Activated naive CD4-positive, alpha-beta T cell treated with anti-CD3 and anti-CD28 coated beads for 36 hours (primary cell): ENCODE results near the gene DIO3. TPM values are rescaled to one million over a fixed set of nuclear protein-coding genes. Genes with fewer than 3 reads are reported as not detected.

Experiments
- CTCF ChIA-PET: fragments of 350-600 bp; sonication (Branson Sonifier 250); formaldehyde crosslinking; loops from one replicate; lab custom pipeline; 2021; ENCODE audit warnings: antibody characterized with exemption; lab: Charles Lee
- DNase-seq: peaks from one replicate; pipeline ENCODE4 v3.0.0-alpha.2; 2020
- H3K27ac Mint-ChIP-seq: one replicate; pipeline ENCODE4 v1.8.0; 2021; ENCODE audit warnings: mild to moderate bottlenecking, mixed read lengths
- H3K27me3 Mint-ChIP-seq: one replicate; pipeline ENCODE4 v1.8.0; 2021; ENCODE audit warnings: low read depth, mixed read lengths
- H3K36me3 Mint-ChIP-seq: one replicate; pipeline ENCODE4 v1.8.0; 2021; ENCODE audit warnings: low read depth, mixed read lengths
- H3K4me1 Mint-ChIP-seq: one replicate; pipeline ENCODE4 v1.8.0; 2021; ENCODE audit warnings: low read depth, mixed read lengths
- H3K4me3 Mint-ChIP-seq: one replicate; pipeline ENCODE4 v1.8.0; 2021; ENCODE audit warnings: mild to moderate bottlenecking, moderate library complexity, mixed read lengths
- H3K9me3 Mint-ChIP-seq: one replicate; pipeline ENCODE4 v1.8.0; 2021; ENCODE audit warnings: mixed read lengths
- intact Hi-C: fragments of 100-400 bp; cut with micrococcal nuclease; formaldehyde crosslinking; loops from one replicate; pipeline ENCODE4 v1.15.1; 2023
- total RNA-seq, 2 experiments: library from RNA; stranded (reverse); gene quantifications; one replicate each; pipeline ENCODE4 v1.2.3, GENCODE V29; 2021

DIO3 gene
- total RNA-seq: not detected

DNA sequence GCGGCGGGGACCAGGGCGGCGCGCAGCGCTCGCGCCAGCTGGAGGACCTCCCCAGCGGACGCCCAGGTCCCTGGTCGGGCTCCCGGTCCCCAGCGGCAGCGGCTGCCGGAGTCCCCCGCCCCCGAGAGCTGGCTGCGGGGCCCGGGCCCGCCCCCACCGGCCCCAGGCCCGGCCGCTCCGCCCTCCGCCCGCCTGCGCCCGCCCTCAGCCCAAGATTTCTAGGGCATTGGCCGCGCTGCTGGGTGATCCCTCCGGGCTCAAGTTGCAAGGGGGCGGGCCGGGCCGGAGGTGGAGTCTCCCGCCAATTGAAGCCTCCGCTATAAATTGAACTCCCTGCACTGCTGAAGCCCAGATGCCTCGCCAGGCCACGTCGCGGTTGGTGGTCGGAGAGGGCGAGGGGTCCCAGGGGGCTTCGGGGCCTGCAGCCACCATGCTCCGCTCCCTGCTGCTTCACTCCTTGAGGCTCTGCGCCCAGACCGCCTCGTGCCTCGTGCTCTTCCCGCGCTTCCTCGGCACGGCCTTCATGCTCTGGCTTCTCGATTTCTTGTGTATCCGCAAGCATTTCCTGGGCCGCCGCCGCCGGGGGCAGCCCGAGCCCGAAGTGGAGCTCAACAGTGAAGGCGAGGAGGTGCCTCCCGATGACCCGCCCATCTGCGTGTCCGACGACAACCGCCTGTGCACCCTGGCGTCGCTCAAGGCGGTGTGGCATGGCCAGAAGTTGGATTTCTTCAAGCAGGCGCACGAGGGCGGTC, at the start of gene DIO3:
TSS of gene DIO3 (plus strand) at position 351 of the 752 bp plus-strand sequence.
- CTCF ChIA-PET: no interaction called here
- peaks cover 4% of the 10 kb centered on the region for H3K9me3 Mint-ChIP-seq
- peaks cover 3% of the 10 kb centered on the region for H3K36me3 Mint-ChIP-seq
- no peak for DNase-seq
- H3K27ac Mint-ChIP-seq: no peak within 1 kb of the TSS
- peaks cover 54% of the 10 kb centered on the region for H3K27me3 Mint-ChIP-seq
- H3K4me3 Mint-ChIP-seq: no peak within 1 kb of the TSS
- H3K4me1 Mint-ChIP-seq: peaks cover 12% of the 10 kb centered on the region
- intact Hi-C loops: no loop called here

DNA sequence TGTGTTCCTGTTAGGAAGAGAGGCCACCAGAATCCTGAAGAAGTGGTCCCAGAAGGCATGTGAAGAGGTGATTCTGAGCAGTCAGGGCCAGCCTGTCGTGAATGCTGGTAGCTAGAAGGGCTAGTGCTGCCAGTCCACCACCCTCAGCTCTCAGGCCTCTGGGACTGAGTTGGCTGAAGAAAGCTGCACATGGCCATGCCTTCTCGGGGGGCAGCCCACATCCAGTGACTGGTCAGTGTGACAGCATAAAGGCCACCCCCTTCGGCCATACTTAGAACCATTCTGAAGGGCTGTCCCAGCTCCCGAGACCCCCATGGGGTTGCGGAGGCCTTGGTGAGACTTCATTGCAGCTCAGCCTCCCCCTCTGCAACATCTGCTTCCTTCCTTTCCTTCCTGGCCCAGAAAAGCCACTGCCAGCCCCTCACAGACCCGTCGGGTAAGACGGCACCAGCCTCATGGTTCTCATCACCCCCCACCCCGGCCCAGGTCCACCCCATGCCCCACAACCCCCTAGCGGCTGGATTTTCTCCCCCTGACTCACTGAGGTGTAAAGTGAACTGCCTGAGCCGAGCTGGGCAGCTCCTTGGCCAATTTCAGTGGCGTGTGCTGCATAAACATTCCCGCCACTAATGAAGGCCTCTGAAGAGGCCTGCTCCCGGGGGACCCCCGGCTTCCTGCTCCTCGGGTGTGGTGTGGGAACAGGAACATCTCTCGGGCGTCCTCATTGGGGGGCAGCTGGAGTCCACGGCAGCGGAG, 49.5 kb upstream of the DIO3 start:
- intact Hi-C loops: no loop called here
- no peaks in the 10 kb centered on the region for H3K36me3 Mint-ChIP-seq
- no peak overlapping the region for H3K27ac Mint-ChIP-seq
- peaks cover 8% of the 10 kb centered on the region for H3K9me3 Mint-ChIP-seq
- H3K27me3 Mint-ChIP-seq: no peaks in the 10 kb centered on the region
- no peak for DNase-seq
- no peaks in the 10 kb centered on the region for H3K4me1 Mint-ChIP-seq
- H3K4me3 Mint-ChIP-seq: no peak overlapping the region
- CTCF ChIA-PET: no interaction called here

DNA sequence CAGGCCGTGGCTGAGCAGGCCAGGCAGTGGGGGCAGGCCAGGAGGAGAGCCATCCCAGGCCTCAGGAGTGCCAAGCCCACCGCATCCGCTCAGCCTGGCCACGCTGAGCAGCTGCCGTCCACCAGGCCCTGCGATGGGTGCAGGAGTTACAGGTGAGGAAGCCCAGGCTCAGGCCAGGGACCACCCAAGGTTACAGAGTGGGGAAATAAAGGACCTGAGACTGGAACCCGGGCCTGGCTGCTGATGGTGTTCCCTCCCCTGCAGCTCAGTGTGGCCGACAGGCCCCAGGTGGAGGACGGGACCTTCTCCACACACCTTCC, 49.0 kb upstream of the DIO3 start:
- H3K4me3 Mint-ChIP-seq: no peak overlapping the region
- no peaks in the 10 kb centered on the region for H3K4me1 Mint-ChIP-seq
- no peaks in the 10 kb centered on the region for H3K36me3 Mint-ChIP-seq
- intact Hi-C loops: no loop called here
- H3K27ac Mint-ChIP-seq: no peak overlapping the region
- DNase-seq: no peak
- H3K9me3 Mint-ChIP-seq: peaks cover 8% of the 10 kb centered on the region
- CTCF ChIA-PET: no interaction called here
- H3K27me3 Mint-ChIP-seq: no peaks in the 10 kb centered on the region

DNA sequence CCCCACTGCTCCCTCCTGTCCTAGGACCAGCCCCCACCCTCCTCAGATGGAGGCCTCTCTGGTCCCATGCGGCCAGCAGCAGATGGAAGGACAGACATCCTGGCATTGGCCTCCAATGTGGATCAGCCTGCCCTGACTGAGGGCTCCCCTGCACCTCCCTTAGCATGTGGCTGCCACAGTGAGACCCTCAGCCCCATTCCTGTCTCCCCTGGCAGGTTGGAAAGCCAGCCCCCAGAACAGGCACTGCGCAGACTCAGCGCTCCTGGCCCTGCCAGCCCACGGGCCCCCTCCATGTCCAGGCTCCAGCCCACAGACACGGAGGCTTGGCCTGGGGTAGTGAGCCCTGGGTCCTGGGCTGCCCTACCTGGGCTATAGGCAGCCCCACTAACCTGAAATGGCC, 47.2 kb upstream of the DIO3 start:
- H3K36me3 Mint-ChIP-seq: no peaks in the 10 kb centered on the region
- no peak for DNase-seq
- no peak overlapping the region for H3K27ac Mint-ChIP-seq
- no peaks in the 10 kb centered on the region for H3K4me1 Mint-ChIP-seq
- intact Hi-C loops: no loop called here
- no peak overlapping the region for H3K4me3 Mint-ChIP-seq
- no peaks in the 10 kb centered on the region for H3K27me3 Mint-ChIP-seq
- H3K9me3 Mint-ChIP-seq: peaks cover 8% of the 10 kb centered on the region
- CTCF ChIA-PET: no interaction called here

GRCh38 chr14:101516401-101516800, 44.9 kb upstream of the DIO3 start:
- Mint-ChIP-seq H3K36me3 (no peaks in the 10 kb centered on the region), H3K27me3 (no peaks in the 10 kb centered on the region)
- CTCF ChIA-PET: no interaction called here

DNA sequence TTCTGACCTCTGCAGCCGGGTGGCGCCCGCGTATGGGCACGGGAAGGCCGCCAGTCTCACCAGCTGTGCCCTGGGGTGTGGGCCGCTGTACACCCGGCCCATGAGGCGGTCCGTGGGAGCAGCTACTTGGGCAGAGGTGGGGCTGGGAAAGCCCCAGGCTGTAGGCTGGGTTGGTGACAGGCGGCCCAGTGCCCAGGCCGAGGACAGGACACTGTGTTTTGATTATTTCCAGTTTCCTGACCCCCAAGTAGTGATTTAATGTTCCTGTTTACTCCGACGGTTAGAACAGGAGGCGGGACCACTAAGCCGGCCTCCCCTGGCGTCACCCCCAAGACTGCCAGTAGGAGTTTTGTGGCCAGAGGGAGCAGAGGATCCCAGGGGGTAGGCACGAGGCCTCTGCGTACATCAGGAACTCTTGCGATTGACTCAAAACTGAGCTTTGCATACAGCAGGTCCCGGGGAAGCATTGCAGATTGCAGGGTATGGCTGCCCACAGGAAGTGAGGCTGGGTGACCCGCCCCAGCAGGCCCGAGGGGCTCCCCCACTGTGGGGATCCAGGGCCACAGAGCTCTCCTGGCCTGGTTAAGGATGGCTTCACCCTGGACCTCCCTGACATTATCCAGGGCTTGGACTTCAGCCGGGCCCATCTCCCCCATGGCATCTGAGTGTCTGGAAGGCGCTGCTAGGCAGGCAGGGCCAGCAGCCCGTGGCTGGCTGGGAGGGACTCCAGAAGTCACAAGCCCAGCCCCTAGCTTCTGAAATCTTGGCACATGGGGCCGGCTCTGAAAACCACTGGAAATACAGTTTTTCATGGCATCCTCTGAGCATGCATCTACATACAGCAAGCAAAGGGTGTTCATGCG, 42.5 kb upstream of the DIO3 start:
- intact Hi-C loops: no loop called here
- CTCF ChIA-PET: no interaction called here
- DNase-seq: no peak
- Mint-ChIP-seq H3K4me1 (no peaks in the 10 kb centered on the region), H3K4me3 (no peak overlapping the region), H3K36me3 (no peaks in the 10 kb centered on the region), H3K27ac (no peak overlapping the region), H3K27me3 (no peaks in the 10 kb centered on the region), H3K9me3 (peaks cover 8% of the 10 kb centered on the region)

More at GRCh38 chr14:101516401-101516800, 44.9 kb upstream of the DIO3 start:
- intact Hi-C loops: no loop called here
- no peaks in the 10 kb centered on the region for H3K4me1 Mint-ChIP-seq
- no peak for DNase-seq
- H3K27ac Mint-ChIP-seq: no peak overlapping the region
- H3K4me3 Mint-ChIP-seq: no peak overlapping the region
- peaks cover 8% of the 10 kb centered on the region for H3K9me3 Mint-ChIP-seq

- H3K9me3 Mint-ChIP-seq: peaks cover 4% of the 10 kb centered on the region
- H3K36me3 Mint-ChIP-seq: no peaks in the 10 kb centered on the region
- H3K4me3 Mint-ChIP-seq: no peak overlapping the region
- intact Hi-C loops: no loop called here
- DNase-seq: no peak
- H3K4me1 Mint-ChIP-seq: no peaks in the 10 kb centered on the region
- H3K27ac Mint-ChIP-seq: no peak overlapping the region
- CTCF ChIA-PET: no interaction called here
- H3K27me3 Mint-ChIP-seq: no peaks in the 10 kb centered on the region
Observed at GRCh38 chr14:101520621-101521472, 40.4 kb upstream of the DIO3 start.

- intact Hi-C loops: no loop called here
- CTCF ChIA-PET: no interaction called here
- no peak for DNase-seq
- Mint-ChIP-seq H3K27ac (no peak overlapping the region), H3K4me3 (no peak overlapping the region), H3K27me3 (no peaks in the 10 kb centered on the region), H3K36me3 (no peaks in the 10 kb centered on the region), H3K9me3 (no peaks in the 10 kb centered on the region), H3K4me1 (no peaks in the 10 kb centered on the region)
Observed at GRCh38 chr14:101521473-101521915, 39.8 kb upstream of the DIO3 start.

DNA sequence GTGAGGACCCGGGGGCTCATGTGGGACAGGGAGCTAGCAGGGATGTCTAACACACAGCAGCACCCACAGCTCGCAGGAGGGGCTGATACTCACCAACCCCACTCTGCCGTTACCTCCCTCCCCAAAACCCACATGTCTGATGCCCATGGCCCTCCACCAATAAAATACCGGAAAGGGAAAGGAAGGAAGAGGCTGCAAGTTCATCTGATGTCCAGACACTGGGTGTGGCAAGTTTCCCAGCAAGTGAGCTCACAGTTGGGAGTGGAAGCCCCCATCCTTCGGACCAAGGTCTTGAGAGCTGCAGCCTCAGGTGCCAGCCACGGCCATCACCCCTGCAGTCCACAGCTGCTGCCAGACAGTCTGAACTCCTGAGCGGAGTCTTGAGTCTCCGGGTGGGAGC, 39.3 kb upstream of the DIO3 start:
- no peaks in the 10 kb centered on the region for H3K27me3 Mint-ChIP-seq
- H3K4me3 Mint-ChIP-seq: no peak overlapping the region
- DNase-seq: no peak
- intact Hi-C loops: no loop called here
- CTCF ChIA-PET: no interaction called here
- H3K9me3 Mint-ChIP-seq: no peaks in the 10 kb centered on the region
- no peaks in the 10 kb centered on the region for H3K4me1 Mint-ChIP-seq
- no peaks in the 10 kb centered on the region for H3K36me3 Mint-ChIP-seq
- H3K27ac Mint-ChIP-seq: no peak overlapping the region

DNA sequence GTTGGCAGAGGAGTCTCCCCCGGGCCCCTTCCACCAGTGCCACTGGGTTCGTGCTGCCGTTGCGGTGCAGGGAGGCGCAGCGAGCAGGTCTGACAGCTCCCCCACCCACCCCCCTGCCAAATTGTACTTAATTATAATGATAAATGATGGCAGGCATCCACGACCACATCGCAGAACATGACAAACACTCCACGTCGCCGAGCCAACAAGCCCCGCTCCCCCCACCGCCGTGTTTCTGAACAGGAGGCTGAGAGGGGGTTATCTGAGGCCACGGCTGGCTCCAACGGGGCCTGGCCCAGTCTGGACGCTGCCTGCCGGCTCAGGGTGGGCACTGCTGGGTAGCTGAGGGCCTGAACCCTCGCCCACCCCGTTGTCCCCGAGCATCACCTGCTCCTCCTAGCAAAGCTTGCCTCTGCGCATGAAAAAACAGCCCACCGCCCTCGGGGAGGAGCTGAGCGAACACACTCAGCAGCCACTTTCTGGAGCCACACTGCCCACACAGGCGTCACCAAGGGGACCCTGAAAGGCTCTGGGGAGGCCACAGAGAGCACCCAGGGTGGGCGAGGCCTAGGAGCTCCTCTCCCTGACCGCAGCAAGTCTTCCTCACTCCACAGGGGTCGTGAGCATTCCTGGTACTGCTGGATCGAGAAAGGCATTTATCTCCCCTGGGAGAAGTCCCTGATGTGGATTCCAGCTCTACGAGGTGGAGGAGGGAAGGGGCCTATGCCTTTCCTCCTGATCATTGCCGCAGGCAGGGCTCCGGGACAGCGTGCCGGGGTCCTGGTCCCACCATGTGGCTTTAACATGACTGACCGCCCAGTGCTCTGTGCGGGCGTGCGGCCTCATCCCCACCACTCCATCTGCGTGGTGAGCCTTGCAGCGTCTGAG, 35.4 kb upstream of the DIO3 start:
- no peaks in the 10 kb centered on the region for H3K36me3 Mint-ChIP-seq
- H3K4me3 Mint-ChIP-seq: no peak overlapping the region
- CTCF ChIA-PET: no interaction called here
- no peaks in the 10 kb centered on the region for H3K9me3 Mint-ChIP-seq
- intact Hi-C loops: no loop called here
- H3K27me3 Mint-ChIP-seq: peaks cover 3% of the 10 kb centered on the region
- H3K4me1 Mint-ChIP-seq: peaks cover 10% of the 10 kb centered on the region
- no peak overlapping the region for H3K27ac Mint-ChIP-seq
- DNase-seq: no peak

DNA sequence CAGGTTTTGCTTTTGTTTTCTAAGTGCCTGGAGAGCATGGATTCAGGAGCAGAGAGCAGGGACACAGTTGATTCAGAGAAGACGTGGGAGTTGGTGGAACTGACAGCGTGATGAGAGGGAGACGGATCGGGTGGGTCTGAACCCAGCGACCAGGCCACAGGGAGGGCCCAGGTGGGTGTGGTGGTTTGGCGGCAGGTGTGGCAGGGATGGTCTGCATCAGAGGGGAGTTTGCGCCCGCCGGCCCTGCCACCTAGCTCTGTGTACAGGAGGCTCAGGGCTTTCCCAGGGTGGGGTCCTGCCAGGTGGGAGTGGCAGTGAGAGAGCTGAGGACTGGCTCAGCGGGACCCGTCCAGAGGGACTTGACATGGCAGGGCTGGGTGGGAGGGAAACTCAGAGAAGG, 33.3 kb upstream of the DIO3 start:
- Mint-ChIP-seq H3K4me1 (peaks cover 10% of the 10 kb centered on the region), H3K4me3 (no peak overlapping the region), H3K9me3 (no peaks in the 10 kb centered on the region), H3K27me3 (peaks cover 3% of the 10 kb centered on the region), H3K36me3 (no peaks in the 10 kb centered on the region), H3K27ac (no peak overlapping the region)
- DNase-seq: no peak
- intact Hi-C loops: no loop called here
- CTCF ChIA-PET: no interaction called here
